Tongue (tissue), 2 donors: Measurements from ENCODE around the gene GLT1D1. TPM values are rescaled to one million over a fixed set of nuclear protein-coding genes. Genes with fewer than 3 reads are reported as not detected.

Source experiments
- DNase-seq: peaks from one replicate; pipeline ENCODE4 v3.0.0-alpha.2; 2015
- total RNA-seq: library from RNA; depleted of rRNA; stranded (reverse); fragments of >200 nt; gene quantifications from one replicate; pipeline ENCODE4 v1.2.3, GENCODE V29; 2014

Gene GLT1D1
- total RNA-seq, 1 donor from 2014 or later = 1.8 TPM

DNA sequence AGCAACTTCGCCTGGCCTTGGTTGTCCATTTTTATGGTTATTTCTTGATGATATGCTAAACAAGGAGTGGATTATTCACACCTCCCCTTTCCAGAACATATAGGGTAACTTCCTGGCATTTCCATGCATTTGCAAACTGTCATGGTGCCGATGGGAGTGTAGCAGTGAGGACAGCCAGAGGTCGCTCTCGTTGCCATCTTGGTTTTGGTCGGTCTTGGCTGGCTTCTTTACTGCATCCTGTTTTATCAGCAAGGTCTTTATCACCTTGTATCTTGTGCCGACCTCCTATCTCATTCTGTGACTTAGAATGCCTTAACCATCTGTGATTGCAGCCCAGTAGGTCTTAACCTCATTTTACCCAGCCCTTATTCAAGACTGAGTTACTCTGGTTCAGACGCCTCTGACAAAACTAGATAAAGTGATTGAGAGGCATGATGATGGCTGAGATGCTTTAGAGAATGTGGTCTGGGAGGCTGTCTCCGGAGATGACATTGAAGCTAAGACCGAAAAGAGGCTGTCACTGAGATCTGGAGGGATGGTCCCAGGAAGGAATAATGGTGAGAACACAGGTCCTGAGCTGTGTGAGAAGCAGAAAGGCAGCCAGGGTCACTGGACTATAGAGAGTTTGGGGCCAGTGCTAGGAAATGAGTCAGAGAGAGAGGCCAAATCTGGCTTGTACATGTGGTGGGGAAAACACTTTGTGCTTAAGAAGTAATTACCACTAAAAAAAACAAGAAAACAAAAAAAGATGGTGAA, 2.9 kb downstream of the GLT1D1 start:
- no peak for DNase-seq

GRCh38 chr12:128856791-128857078, 3.5 kb downstream of the GLT1D1 start:
- DNase-seq = no peak

DNA sequence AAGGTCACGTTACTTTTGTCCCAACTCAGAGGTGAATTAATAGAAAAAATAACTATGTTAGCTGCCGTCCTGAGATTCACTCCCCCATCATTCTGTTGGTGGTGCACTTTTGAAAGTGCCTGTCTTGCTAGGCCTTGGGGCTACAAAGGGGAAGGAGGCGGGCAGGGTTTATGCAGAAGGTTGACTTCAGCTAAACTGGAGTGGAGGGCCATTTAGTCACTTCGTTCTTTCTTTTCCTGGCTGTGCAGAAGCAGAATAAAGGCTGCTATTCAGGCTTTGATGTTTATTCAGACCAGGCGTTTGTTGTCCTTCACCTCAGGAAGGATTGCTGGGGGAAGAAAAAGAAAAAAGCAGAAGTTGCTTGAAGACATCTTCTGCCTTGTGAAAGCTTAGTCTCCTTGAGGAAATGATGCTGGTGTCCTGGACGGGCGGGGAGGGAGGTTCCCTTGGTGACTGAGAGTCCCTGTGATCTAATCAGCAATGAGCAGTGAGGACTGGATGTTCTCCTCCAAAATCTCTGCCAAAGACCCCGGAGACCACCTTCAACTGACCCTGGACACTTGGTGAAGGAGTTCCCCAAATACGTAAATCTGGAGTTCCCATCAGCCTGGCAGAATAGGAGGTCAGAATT, 4.0 kb downstream of the GLT1D1 start:
- DNase-seq = no peak

DNA sequence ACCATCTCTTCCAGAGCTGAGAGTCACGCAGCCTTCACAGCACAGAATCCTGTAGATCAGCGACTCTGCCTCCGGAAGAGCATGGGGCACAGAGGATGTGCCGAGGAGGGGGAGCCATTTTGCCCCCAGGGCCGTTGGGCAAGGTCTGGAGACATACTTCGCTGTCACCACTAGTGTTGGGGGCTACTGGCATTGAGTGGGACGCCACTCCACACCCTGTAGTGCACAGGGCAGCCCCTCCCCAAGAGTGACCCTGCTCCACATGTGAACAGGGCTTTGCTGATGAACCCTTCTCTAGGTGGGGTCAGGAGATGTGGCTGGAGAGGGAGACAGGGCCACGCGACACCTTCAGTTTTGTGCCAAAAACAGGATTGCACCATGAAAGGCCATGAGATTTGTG, 6.0 kb downstream of the GLT1D1 start:
- DNase-seq = no peak

DNA sequence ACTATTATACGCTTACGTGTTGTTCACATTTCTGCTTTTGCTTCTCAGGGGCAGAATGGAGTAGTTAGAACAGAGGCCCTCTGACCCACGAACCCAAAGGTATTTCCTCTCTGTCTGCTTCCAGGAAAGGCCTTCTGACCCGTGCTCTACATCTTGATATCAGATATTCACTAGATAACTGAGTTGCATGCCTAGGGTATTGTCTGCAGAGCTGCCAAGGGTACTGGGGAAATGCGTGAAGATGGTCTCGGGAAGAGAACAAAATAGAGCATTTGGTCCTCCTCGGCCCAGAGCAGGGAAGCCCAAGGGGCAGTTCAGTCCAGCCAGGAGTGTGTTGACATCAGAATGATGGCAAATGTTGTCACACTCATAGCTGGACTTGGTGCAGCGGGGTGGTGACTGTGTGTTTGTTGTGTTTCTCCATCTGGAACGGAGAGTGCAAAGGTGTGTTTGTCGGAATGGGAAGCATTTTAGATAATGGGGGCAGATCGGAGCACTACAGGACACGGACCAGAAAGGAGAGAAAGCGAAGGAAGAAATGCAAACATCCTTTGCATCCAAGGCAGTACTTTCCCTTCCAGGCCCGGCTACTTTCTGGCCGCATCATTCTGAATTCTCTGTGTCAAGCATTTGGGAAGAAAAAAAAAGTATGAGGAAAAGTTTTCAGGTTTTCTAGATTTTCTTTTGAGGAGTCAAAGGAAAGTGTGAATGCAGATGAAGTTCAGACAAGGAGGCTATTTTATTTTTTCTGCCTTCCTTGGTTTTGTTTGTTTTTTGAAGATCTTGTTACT, 8.1 kb downstream of the GLT1D1 start:
- DNase-seq = no peak

- DNase-seq = no peak
These were observed 10.7 kb downstream of the GLT1D1 start for GRCh38 chr12:128863957-128864356.

DNA sequence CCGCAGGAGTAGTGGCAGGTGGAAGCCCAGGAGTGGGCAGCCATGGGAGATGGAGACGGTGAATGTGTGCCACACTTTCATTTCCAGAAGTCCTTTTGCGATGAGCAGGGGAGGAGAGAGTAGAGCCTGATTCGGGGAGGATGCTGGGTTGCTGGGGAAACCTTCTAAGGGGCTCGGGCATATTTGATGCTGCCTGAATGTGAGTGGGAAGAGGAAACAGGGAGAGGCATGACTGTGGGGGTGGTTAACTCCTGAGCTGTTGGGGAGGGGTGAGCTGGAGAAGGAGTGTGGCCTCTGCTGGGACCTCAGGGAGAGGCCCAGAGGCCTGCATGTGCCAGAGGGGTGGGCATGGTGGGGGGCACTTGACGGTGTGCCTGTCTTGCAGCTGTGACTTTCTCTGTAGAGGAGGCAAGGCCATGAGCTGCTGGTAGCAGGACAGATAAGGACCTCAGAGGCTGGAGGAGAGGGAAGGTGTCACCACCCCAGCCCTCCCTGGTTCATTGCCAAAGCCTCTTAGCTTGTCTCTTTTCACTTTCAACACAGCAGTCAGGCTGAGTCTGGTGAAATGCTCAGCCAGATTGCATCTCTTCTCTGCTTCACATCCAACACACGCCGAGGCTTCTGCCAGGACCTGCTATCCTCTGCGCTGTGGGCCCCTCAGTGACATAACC, 11.4 kb downstream of the GLT1D1 start:
- no peak for DNase-seq

DNA sequence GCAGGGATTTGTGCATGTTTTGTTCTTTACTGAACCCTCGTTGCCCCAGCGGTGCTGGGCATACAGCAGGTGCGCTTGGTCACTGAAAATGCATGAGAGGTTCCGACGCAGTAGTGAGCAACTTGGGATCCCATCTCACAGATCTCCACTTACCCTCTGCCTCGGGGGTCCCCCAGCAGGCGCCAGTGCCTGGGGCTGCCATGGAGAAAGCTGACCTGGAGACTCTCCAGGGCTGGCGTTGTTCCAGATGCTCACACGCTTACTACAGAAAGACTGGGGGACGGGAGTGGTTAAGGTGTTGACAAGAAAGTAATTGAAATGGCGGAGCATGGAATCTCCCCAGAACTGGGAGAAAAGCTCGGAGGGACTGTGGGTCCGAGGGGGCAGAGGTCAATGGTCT, 14.2 kb downstream of the GLT1D1 start:
- no peak for DNase-seq

DNA sequence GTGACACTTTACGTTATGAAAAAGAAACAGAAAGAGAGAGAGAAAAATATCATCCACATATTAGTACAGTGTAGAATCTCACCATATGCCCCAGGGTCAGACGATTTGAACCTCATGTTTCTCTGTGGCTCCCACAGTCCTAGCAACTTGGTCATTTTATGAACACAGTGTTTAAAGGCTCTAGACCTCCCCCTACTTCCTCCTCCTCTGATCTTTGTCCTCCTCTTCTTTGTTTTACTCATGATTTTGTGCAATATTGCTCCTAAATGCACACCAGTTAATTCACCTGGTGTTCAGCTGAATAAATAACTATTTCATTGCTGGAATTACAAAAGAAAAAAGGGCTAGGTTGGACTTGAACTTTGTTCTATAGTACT, 18.2 kb downstream of the GLT1D1 start:
- no peak for DNase-seq

GRCh38 chr12:128872303-128872702, 19.0 kb downstream of the GLT1D1 start:
- no peak for DNase-seq

- no peak for DNase-seq
These were observed 23.3 kb downstream of the GLT1D1 start for GRCh38 chr12:128876559-128876958.

DNA sequence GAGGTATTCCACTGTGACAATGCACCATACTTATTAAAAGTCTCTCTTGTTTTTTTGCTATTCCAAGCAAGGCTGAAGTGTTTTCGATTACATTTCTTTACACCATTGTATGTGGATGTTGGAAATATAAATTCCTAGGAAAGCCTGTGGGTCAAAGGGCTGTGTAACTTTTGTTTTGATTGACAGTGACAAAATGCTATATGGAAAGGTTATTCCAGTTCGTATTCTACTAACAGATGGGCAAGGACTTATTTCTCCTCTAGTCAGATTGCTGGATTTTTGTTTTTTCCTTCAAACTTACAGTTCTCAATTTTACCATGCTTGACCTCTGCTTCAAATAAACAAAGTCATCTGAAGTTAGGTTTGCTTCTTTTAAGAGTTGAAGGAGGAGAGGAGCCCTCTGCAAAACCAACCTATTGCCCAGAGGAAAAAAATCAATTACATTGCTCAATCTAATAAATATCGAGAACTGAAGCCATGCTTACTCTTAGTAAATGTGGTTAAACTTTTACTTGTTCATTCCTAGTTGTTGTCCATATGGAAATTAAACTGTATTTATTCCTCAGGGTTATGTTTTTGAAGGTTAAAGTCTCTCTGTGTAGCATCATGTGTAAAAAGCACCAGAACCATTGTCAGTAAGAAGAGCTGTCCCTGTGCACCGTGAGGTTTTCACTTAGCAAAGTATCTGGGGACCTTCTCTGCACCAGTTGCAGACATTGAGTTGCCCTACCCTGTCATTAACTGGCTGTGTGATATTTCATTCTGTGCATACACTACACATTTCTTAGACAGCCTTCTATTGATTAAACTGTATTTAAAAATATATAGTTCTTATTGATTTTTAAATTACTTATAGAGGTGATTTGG, 26.9 kb downstream of the GLT1D1 start:
- DNase-seq = no peak

DNA sequence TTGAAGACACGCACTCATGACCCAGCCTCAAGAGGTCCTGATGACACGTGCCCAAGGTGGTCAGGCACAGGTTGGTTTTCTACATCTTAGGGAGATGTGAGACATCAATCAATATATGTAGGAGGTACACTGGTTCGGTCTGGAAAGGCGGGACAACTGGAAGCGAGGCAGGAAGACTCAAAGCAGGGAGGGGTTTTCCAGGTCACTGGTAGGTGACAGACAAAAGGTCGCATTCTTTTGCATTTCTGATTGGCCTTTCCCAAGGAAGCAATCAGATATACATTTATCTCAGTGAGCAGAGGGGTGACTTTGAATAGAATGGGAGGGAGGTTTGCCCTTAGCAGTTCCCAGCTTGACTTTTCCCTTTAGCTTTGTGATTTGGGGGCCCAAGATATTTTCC, 38.6 kb downstream of the GLT1D1 start:
- DNase-seq = no peak

DNA sequence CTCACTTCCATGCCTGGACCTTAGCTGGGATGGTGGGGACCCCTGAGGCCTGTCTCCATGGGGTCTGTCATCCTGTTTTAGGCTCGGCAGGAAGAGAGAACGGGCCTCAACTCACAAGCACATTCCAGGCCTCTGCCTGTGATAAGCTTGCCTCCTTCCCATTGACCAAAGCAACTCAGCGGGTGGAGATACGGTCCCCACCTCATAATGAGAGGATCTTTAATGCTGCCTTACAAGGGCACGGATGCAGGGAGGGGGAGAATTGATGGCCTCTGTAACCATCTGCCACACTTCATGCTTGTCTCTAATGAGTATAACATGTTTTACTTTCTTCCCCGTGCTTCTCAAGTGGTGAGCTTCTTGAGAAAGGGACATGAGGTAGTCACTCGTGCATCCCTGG, 50.0 kb downstream of the GLT1D1 start:
- no peak for DNase-seq

GRCh38 chr12:128905003-128905544, 51.8 kb downstream of the GLT1D1 start:
- DNase-seq = no peak

DNA sequence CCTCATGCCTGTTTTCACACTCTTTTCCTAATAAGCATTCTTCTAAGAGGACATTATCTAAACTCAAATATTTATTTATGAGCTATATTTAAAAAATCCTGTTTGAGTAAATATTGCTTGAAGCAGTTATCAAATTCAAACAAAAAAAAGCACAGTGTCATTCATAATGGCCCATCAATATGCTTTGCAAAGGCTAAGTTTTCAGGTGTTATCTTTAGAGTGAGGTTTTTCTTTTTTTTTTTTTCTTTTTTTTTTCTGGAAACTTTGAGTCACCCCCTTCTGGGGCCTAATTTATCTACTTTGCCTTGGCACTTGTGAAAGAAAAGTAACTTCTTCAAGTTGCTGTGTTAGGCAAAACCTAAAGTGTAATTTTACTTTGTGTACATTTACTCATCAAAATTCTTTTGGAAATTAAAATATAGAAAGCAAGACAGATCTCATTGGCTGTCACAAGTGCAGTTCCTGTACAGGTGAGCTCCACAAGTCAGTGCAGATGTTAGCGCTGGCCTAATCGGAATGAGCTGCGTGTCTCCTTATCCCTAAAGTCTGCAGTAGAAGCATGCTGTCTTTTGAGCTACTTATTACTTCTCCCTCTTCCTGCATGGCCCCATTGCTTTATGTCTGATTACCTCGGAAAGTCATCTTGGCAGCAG, 53.3 kb downstream of the GLT1D1 start:
- no peak for DNase-seq

DNA sequence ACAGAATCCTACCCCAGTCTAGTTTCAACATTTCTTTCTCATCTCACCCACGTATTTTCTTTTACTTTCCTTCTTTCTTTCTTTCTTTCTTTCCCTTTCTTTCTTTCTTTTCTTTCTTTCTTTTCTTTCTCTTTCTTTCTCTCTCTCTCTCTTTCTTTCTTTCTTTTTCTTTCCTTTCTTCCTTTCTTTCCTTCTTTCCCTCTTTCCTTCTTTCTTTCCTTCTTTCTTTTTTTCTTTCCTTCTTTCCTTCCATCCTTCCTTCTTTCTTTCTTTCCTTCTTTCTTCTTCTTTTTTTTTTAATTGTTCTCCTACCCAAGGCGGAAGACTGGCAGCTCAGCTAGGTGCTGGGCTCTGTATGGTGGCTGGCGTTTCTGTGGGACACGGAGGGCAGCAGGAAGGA, 55.0 kb downstream of the GLT1D1 start:
- DNase-seq = no peak

GRCh38 chr12:128909653-128910052, 56.4 kb downstream of the GLT1D1 start:
- no peak for DNase-seq

DNA sequence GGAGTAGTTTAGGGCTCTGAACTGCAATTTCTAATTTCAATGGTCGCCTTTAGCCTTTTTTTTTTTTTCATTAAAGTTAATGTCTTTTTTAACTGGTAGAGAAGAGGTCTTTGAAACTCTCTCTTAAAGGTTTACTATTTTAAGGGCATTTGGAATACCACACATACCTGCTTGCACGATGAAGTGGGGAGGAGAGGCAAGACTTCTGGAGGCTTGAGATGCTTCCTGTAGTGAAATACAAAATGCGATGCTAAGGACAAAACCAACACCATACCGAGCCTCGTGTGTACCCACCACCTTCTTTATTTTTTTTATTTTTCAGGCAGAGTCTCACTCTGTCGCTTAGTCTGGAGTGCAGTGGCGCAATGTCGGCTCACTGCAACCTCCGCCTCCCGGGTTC, 57.4 kb downstream of the GLT1D1 start:
- no peak for DNase-seq

- no peak for DNase-seq
These were observed 58.6 kb downstream of the GLT1D1 start for GRCh38 chr12:128911861-128912260.

DNA sequence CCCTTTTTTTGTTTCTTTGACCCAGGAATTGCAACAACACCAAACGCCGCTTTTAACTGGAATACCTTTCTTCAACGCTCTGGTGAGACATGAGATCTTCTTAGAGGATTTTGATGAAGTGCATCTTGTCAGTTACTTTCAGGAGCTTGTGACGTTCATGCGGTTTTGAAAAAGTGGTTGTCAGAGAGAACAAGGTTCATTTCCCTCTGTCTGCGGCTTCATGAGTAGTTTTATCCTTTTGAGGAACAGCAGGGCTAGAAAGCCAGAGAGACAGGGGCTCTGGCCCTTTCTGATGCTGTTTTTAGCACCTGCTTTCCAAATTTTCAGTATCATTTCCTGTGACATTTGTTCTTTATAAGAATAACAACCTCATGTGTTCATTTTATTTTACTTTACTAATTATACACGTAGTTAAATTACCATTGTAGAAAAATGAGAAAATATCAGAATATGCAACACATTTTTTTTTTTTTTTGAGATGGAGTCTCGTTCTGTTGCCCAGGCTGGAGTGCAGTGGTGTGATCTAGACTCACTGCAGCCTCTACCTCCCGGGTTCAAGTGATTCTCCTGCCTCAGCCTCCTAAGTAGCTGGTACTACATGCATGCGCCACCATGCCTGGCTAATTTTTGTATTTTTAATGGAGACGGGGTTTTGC, 61.8 kb downstream of the GLT1D1 start:
- no peak for DNase-seq
